Heart left ventricle (tissue), 16 donors: ENCODE data around the gene TCF7L2. TPM values are rescaled to one million over a fixed set of nuclear protein-coding genes. Genes with fewer than 3 reads are reported as not detected.

ENCODE experiments used
- ATAC-seq, 4 donors: fragments of 200-7000 bp; cut with Tn5 transposase; one replicate each; pipeline ENCODE4 v1.9.1; 2020 to 2022; ENCODE audit warnings: moderate library complexity in 4 of 4, mild to moderate bottlenecking in 3 of 4, moderate number of reproducible peaks in 1 of 4
- DNase-seq, 5 donors: peaks; one replicate each; pipeline ENCODE4 v3.0.0-alpha.2; 2020
- H3K27ac ChIP-seq, 12 donors: fragments of 200-600 bp; sonication (generic) in 4 of 12; one replicate each; pipeline versions ENCODE4 v1.5.0 to v1.8.0; 2016 to 2022; ENCODE audit warnings: mild to moderate bottlenecking in 2 of 12
- H3K27me3 ChIP-seq, 9 donors: fragments of 200-600 bp; sonication (generic) in 2 of 9; one replicate each; pipeline versions ENCODE4 v1.5.1 to v1.8.0; 2016 to 2022; ENCODE audit warnings: mild to moderate bottlenecking in 3 of 9
- H3K36me3 ChIP-seq, 9 donors: fragments of 200-600 bp; sonication (generic) in 2 of 9; one replicate each; pipeline versions ENCODE4 v1.5.0 to v1.8.0; 2018 to 2022; ENCODE audit warnings: mild to moderate bottlenecking in 2 of 9
- H3K4me1 ChIP-seq, 12 donors: fragments of 200-600 bp; sonication (generic) in 4 of 12; one replicate each; pipeline versions ENCODE4 v1.5.0 to v1.8.0; 2016 to 2022; ENCODE audit warnings: mild to moderate bottlenecking in 3 of 12
- H3K4me3 ChIP-seq, 12 donors: fragments of 200-600 bp; sonication (generic) in 4 of 12; one replicate each; pipeline versions ENCODE4 v1.5.0 to v1.8.0; 2017 to 2022; ENCODE audit warnings: mild to moderate bottlenecking in 9 of 12, moderate library complexity in 4 of 12
- H3K9me3 ChIP-seq, 12 donors: fragments of 200-600 bp; sonication (generic) in 4 of 12; one replicate each; pipeline versions ENCODE4 v1.5.0 to v1.8.0; 2016 to 2022; ENCODE audit warnings: mild to moderate bottlenecking in 1 of 12
- CTCF ChIP-seq, 12 donors: fragments of 200-600 bp; sonication (generic) in 4 of 12; IDR thresholded peaks; one replicate each; pipeline versions ENCODE4 v1.5.0 to v1.8.0; 2018 to 2022; ENCODE audit warnings: antibody characterized with exemption in 12 of 12, mild to moderate bottlenecking in 5 of 12
- POLR2A ChIP-seq, 2 donors: fragments of 450-650 bp; IDR thresholded peaks; one replicate each; pipeline ENCODE4 v1.6.1; 2017; ENCODE audit warnings: antibody characterized with exemption in 2 of 2, mild to moderate bottlenecking in 2 of 2, moderate library complexity in 2 of 2
- WGBS, 4 donors: extraction: QIAGEN DNeasy Blood & Tissue Kit in 2 of 4; methylation state at CpG; one replicate each; pipeline versions ENCODE4 v1.1.5 to v1.1.7; 2013 to 2018; 5-methylcytosine and 5-hydroxymethylcytosine counted together
- intact Hi-C, 10 donors: fragments of 100-400 bp; cut with DNase I; formaldehyde crosslinking; loops; one replicate each; pipeline versions ENCODE4 v1.11.1 to v1.14.2; 2022
- polyA plus RNA-seq, 2 donors: library from polyadenylated mRNA; stranded (reverse); fragments of 200-250 nt; gene quantifications; one replicate each; pipeline ENCODE4 v1.2.3, GENCODE V29; 2013
- total RNA-seq, 9 donors: library from RNA; depleted of rRNA in 2 of 9; stranded (reverse); fragments of >200 nt in 2 of 9; fragmentation: NEBNext Ultra II Directional in 3 of 9; extraction: Animal tissue kit (Norgen Biotek cat#: 25700) in 3 of 9; gene quantifications; one replicate each; pipeline versions ENCODE4 v1.1.0 to v1.2.4, GENCODE V29; 2016 to 2023
- donor health status: ischemic (EF 13 %, LVEDD 7.1; RV severe dilation, severe dysfunction).
- donor health status: healthy with polysubstance abuse.
- donor health status: DM: no; HTN: yes; CAD: no.
- donor health status: DM: no; HTN: no; CAD: no.
- donor health status: ischemic (EF 25% LVEDD 6.9; RV normal size, moderate dysfunction).
- donor health status: ischemic (EF 25% LVEDD 5.7; RV mildly dilated, moderate dysfunction).
- donor health status: healthy.
- donor health status: DM: yes; HTN: yes; CAD: no.
- donor health status: ischemic (EF 35%, LVEDD 5.7; RV mildly dilated, moderate dysfunction).
- donor health status: nonischemic (EF 11% LVEDD 7.7; RV severe dilation, severe dysfunction).
- donor health status: DM: yes; HTN: yes; CAD: no.
- donor health status: PGD.
- donor health status: ischemic (EF 29% LVEDD 5.4; RV normal size, mild dysfunction).
- donor health status: nonischemic (EF 23%, LVEDD 6.1; RV moderate dilation, normal function).

TCF7L2 gene
- total and polyA plus RNA-seq, 11 donors: 4.3 to 17.5 (median 8.4) TPM

GRCh38 chr10:113073549-113074189, 123.6 kb downstream of the TCF7L2 start:
- H3K36me3 ChIP-seq: peaks cover 0 to 10% (median 3%) of the 10 kb centered on the region in 9 donors
- peak overlapping the region in 2 of 12 donors; percentile 8 to 28 for H3K4me3 ChIP-seq
- H3K9me3 ChIP-seq: no peaks in the 10 kb centered on the region
- peak overlapping the region in 10 of 12 donors; percentile 11 to 66 (median 46) for H3K27ac ChIP-seq
- H3K27me3 ChIP-seq: no peaks in the 10 kb centered on the region
- ATAC-seq (peak; percentile 21 to 84 (median 80)), DNase-seq (peak; percentile 50 to 84 (median 67))
- H3K4me1 ChIP-seq: peaks cover 0 to 38% (median 25%) of the 10 kb centered on the region in 12 donors
- intact Hi-C loops: loop anchor here in 2 of 10 donors (5.0 to 10.0 kb wide), 2 partner anchors 49 to 121 kb away; partner anchors contain the start of gene TCF7L2 (in 1 of the 2)
- 49 to 67% (median 56%) methylated on average over 23 of the region's 23 CpGs for WGBS, 4 donors
- no peak for TF ChIP-seq POLR2A (IDR thresholded peaks at IDR 0.05)
- TF ChIP-seq CTCF (IDR thresholded peaks at IDR 0.05): no peak

- Histone ChIP-seq H3K4me3 (no peak overlapping the region), H3K9me3 (no peaks in the 10 kb centered on the region), H3K36me3 (peaks cover 0 to 5% (median 0%) of the 10 kb centered on the region in 9 donors), H3K4me1 (peaks cover 0 to 26% (median 10%) of the 10 kb centered on the region in 12 donors), H3K27ac (no peak overlapping the region), H3K27me3 (no peaks in the 10 kb centered on the region)
- no peak for TF ChIP-seq POLR2A (IDR thresholded peaks at IDR 0.05)
- no peak for TF ChIP-seq CTCF (IDR thresholded peaks at IDR 0.05)
- intact Hi-C loops: loop anchor here in 1 of 10 donors (10.0 kb wide), 1 partner anchor 52 kb away; no protein-coding TSS in a partner anchor
- DNase-seq: no peak
- no peak for ATAC-seq
- WGBS, 4 donors: 59 to 72% (median 69%) methylated on average over 1 of the region's 1 CpG
Measured at GRCh38 chr10:113076949-113077348, 126.9 kb downstream of the TCF7L2 start.

- Histone ChIP-seq H3K4me1 (peaks cover 0 to 18% (median 10%) of the 10 kb centered on the region in 12 donors), H3K27ac (no peak overlapping the region), H3K9me3 (no peaks in the 10 kb centered on the region), H3K4me3 (no peak overlapping the region), H3K36me3 (peaks cover 0 to 5% (median 0%) of the 10 kb centered on the region in 9 donors), H3K27me3 (no peaks in the 10 kb centered on the region)
- TF ChIP-seq POLR2A (IDR thresholded peaks at IDR 0.05) (no peak), CTCF (IDR thresholded peaks at IDR 0.05) (no peak)
- no peak for DNase-seq
- 87 to 90% (median 88%) methylated on average over 4 of the region's 4 CpGs for WGBS, 4 donors
- ATAC-seq: no peak
- intact Hi-C loops: loop anchor here in 1 of 10 donors (10.0 kb wide), 1 partner anchor 54 kb away; no protein-coding TSS in a partner anchor
Measured at GRCh38 chr10:113078282-113078907, 128.3 kb downstream of the TCF7L2 start.
